Chondrocyte (in vitro differentiated cells): ENCODE results near the gene SLC35F1. TPM values are rescaled to one million over a fixed set of nuclear protein-coding genes. Genes with fewer than 3 reads are reported as not detected.

ENCODE experiments used
- DNase-seq: peaks from one replicate; pipeline ENCODE4 v3.0.0; 2021; ENCODE audit warnings: mixed read lengths, low spot score
- H3K27ac Mint-ChIP-seq: one replicate; pipeline ENCODE4 v1.8.0; 2021; ENCODE audit warnings: mild to moderate bottlenecking, moderate library complexity, mixed read lengths; ENCODE audit not compliant: unreplicated experiment
- H3K27me3 Mint-ChIP-seq: 2 replicates; pipeline ENCODE4 v1.8.0; 2021; ENCODE audit warnings: low read depth, mixed read lengths
- H3K36me3 Mint-ChIP-seq: 2 replicates; pipeline ENCODE4 v1.8.0; 2021; ENCODE audit warnings: low read depth, mixed read lengths
- H3K4me1 Mint-ChIP-seq: 2 replicates; pipeline ENCODE4 v1.8.0; 2021; ENCODE audit warnings: low read depth, mild to moderate bottlenecking, mixed read lengths
- H3K4me3 Mint-ChIP-seq: one replicate; pipeline ENCODE4 v1.8.0; 2021; ENCODE audit warnings: mild to moderate bottlenecking, moderate library complexity, mixed read lengths; ENCODE audit not compliant: unreplicated experiment
- H3K9me3 Mint-ChIP-seq: 2 replicates; pipeline ENCODE4 v1.8.0; 2021; ENCODE audit warnings: low read depth, mixed read lengths
- CTCF ChIP-seq: fragments of 200-600 bp; sonication (generic); IDR thresholded peaks from 2 replicates; pipeline ENCODE4 v1.5.0; 2021; ENCODE audit warnings: antibody characterized with exemption, mild to moderate bottlenecking, moderate library complexity
- total RNA-seq: library from RNA; stranded (reverse); gene quantifications from 3 replicates; pipeline ENCODE4 v1.2.1, GENCODE V29; 2021

SLC35F1 gene
- total RNA-seq, 1 donor from 2014 or later = not detected

- Mint-ChIP-seq H3K36me3 (no peaks in the 10 kb centered on the region), H3K27me3 (no peaks in the 10 kb centered on the region), H3K27ac (no peak overlapping the region), H3K9me3 (no peaks in the 10 kb centered on the region), H3K4me1 (peaks cover 31% of the 10 kb centered on the region), H3K4me3 (no peak overlapping the region)
- no peak for TF ChIP-seq CTCF
- no peak for DNase-seq
Observed at GRCh38 chr6:118148561-118148960, 241.5 kb downstream of the SLC35F1 start.

GRCh38 chr6:118152524-118152923, 245.5 kb downstream of the SLC35F1 start:
- no peak for DNase-seq
- TF ChIP-seq CTCF = no peak
- H3K27me3 Mint-ChIP-seq = no peaks in the 10 kb centered on the region
- no peaks in the 10 kb centered on the region for H3K36me3 Mint-ChIP-seq
- no peak overlapping the region for H3K4me3 Mint-ChIP-seq
- no peaks in the 10 kb centered on the region for H3K9me3 Mint-ChIP-seq
- H3K4me1 Mint-ChIP-seq = peaks cover 21% of the 10 kb centered on the region
- no peak overlapping the region for H3K27ac Mint-ChIP-seq

GRCh38 chr6:118161343-118161742, 254.3 kb downstream of the SLC35F1 start:
- H3K27me3 Mint-ChIP-seq = no peaks in the 10 kb centered on the region
- H3K36me3 Mint-ChIP-seq = no peaks in the 10 kb centered on the region
- no peak overlapping the region for H3K4me3 Mint-ChIP-seq
- DNase-seq = no peak
- no peak overlapping the region for H3K27ac Mint-ChIP-seq
- no peaks in the 10 kb centered on the region for H3K4me1 Mint-ChIP-seq
- no peaks in the 10 kb centered on the region for H3K9me3 Mint-ChIP-seq
- TF ChIP-seq CTCF = no peak

GRCh38 chr6:118163542-118163941, 256.5 kb downstream of the SLC35F1 start:
- Mint-ChIP-seq H3K4me3 (no peak overlapping the region), H3K4me1 (no peaks in the 10 kb centered on the region), H3K9me3 (no peaks in the 10 kb centered on the region), H3K36me3 (no peaks in the 10 kb centered on the region), H3K27me3 (no peaks in the 10 kb centered on the region), H3K27ac (no peak overlapping the region)
- TF ChIP-seq CTCF = no peak
- DNase-seq = no peak

- TF ChIP-seq CTCF = no peak
- no peaks in the 10 kb centered on the region for H3K27me3 Mint-ChIP-seq
- no peaks in the 10 kb centered on the region for H3K9me3 Mint-ChIP-seq
- no peak overlapping the region for H3K4me3 Mint-ChIP-seq
- no peak overlapping the region for H3K27ac Mint-ChIP-seq
- no peak for DNase-seq
- no peaks in the 10 kb centered on the region for H3K36me3 Mint-ChIP-seq
- no peaks in the 10 kb centered on the region for H3K4me1 Mint-ChIP-seq
Observed at GRCh38 chr6:118165500-118165899, 258.4 kb downstream of the SLC35F1 start.
